OCI-LY7 (cell line): ENCODE data around the gene MGMT. TPM values are rescaled to one million over a fixed set of nuclear protein-coding genes. Genes with fewer than 3 reads are reported as not detected.

Experiments used
- BruUV-seq: library from RNA; stranded (reverse); fragments of 400-500 nt; replicated peaks from 2 replicates; lab custom pipeline; 2021; lab: Mats Ljungman, UMichigan
- CTCF ChIA-PET: fragments of 300-600 bp; sonication (Branson Sonifier 250); formaldehyde crosslinking; loops from one replicate; lab custom pipeline; 2022; ENCODE audit warnings: antibody characterized with exemption; ENCODE audit not compliant: unreplicated experiment; lab: Charles Lee
- POLR2A ChIA-PET: fragments of 300-600 bp; sonication (Branson Sonifier 250); formaldehyde crosslinking; loops from one replicate; lab custom pipeline; 2022; ENCODE audit warnings: antibody characterized with exemption; lab: Charles Lee
- DNase-seq: peaks from one replicate; pipeline ENCODE4 v3.0.0-alpha.2; 2015; ENCODE audit warnings: low spot score
- H2AFZ ChIP-seq: fragments of 200-600 bp; sonication (generic), shearing (Covaris generic); 2 replicates; pipeline ENCODE4 v1.6.1; 2014; ENCODE audit warnings: mild to moderate bottlenecking, antibody characterized with exemption, low read length, moderate library complexity
- H3K27ac ChIP-seq: fragments of 200-600 bp; sonication (generic); 2 replicates; pipeline ENCODE4 v1.5.1; 2014; ENCODE audit warnings: mixed run types, low read depth, mild to moderate bottlenecking, moderate library complexity, low read length, inconsistent platforms; ENCODE audit not compliant: poor library complexity, severe bottlenecking
- H3K36me3 ChIP-seq: fragments of 200-600 bp; sonication (generic); 2 replicates; pipeline ENCODE4 v1.6.1; 2014; ENCODE audit warnings: mild to moderate bottlenecking, antibody characterized with exemption, low read length, moderate library complexity, mixed read lengths; ENCODE audit not compliant: insufficient read depth
- H3K4me1 ChIP-seq: fragments of 200-600 bp; sonication (generic); 2 replicates; pipeline ENCODE4 v1.5.1; 2014; ENCODE audit warnings: mild to moderate bottlenecking, low read length; ENCODE audit not compliant: insufficient read depth, poor library complexity, severe bottlenecking
- H3K4me2 ChIP-seq: fragments of 200-600 bp; sonication (generic); 2 replicates; pipeline ENCODE4 v1.6.1; 2014; ENCODE audit warnings: mild to moderate bottlenecking, low read length
- H3K4me3 ChIP-seq: fragments of 200-600 bp; sonication (generic); 2 replicates; pipeline ENCODE4 v1.5.1; 2014; ENCODE audit warnings: mild to moderate bottlenecking, low read depth, low read length; ENCODE audit not compliant: poor library complexity, severe bottlenecking
- H3K79me2 ChIP-seq: fragments of 200-600 bp; sonication (generic); 2 replicates; pipeline ENCODE4 v1.6.1; 2016; ENCODE audit warnings: low read depth, mild to moderate bottlenecking, low read length, moderate library complexity, mixed read lengths; ENCODE audit not compliant: insufficient read depth
- H3K9me2 ChIP-seq: fragments of 200-600 bp; sonication (generic); 2 replicates; pipeline ENCODE4 v1.6.1; 2016; ENCODE audit warnings: mild to moderate bottlenecking, low read length, mixed read lengths; ENCODE audit not compliant: insufficient read depth
- H3K9me3 ChIP-seq: fragments of 200-600 bp; sonication (generic); 2 replicates; pipeline ENCODE4 v1.6.1; 2014; ENCODE audit warnings: mild to moderate bottlenecking, mixed run types, low read length, mixed read lengths
- H4K20me1 ChIP-seq: fragments of 200-600 bp; sonication (generic); 2 replicates; pipeline ENCODE4 v1.6.1; 2014; ENCODE audit warnings: mild to moderate bottlenecking, antibody characterized with exemption, low read length, moderate library complexity, mixed read lengths; ENCODE audit not compliant: insufficient read depth
- EZH2phosphoT487 ChIP-seq: fragments of 200-600 bp; sonication (generic); IDR thresholded peaks from 2 replicates; pipeline ENCODE4 v1.6.1; 2018; ENCODE audit warnings: low read depth, borderline replicate concordance, mild to moderate bottlenecking, mixed run types, antibody characterized with exemption, low read length, moderate library complexity, mixed read lengths
- intact Hi-C: fragments of 100-400 bp; cut with micrococcal nuclease; formaldehyde crosslinking; loops from one replicate; pipeline ENCODE4 v1.10.0; 2022; ENCODE audit not compliant: unreplicated experiment
- total RNA-seq, 2 experiments: library from RNA; depleted of rRNA in 1 of 2; stranded (reverse); fragments of >200 nt in 1 of 2; shearing (Covaris generic) in 1 of 2; gene quantifications; 2 replicates each; pipeline ENCODE4 v1.2.3, GENCODE V29; 2014 to 2022
- TF ChIP-seq, protein P1 (sequence below): fragments of 200-600 bp; sonication (generic); conservative IDR thresholded peaks from 2 replicates; pipeline ENCODE4 v1.5.1; 2014; ENCODE audit warnings: mild to moderate bottlenecking, antibody characterized with exemption, low read length, moderate library complexity, mixed read lengths

The MGMT gene
- total RNA-seq, 2 experiments from 2014 or later = 19.7 to 25.0 TPM

DNA sequence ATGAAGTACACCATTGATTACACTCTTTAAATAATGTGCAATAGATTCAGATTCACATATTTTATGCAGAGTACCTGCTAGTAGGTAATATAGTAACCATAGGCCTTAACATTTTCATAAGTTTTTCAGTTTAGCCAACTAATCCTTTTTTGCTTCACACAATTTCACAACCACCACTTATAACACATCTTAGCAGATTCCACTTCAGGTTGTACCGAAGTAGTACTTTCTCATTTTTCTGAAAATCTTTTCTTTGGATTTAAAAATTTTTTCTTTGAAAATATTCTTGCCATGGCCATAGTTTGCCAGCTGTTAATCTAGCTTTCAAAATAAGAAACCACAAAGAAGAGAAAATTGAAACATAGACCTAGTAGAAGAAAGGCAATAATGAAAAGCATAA, 203.1 kb downstream of the MGMT start:
- Histone ChIP-seq H2AFZ (no peak overlapping the region), H3K4me3 (no peak overlapping the region), H3K9me2 (no peaks in the 10 kb centered on the region), H3K79me2 (no peaks in the 10 kb centered on the region), H3K9me3 (no peaks in the 10 kb centered on the region), H3K4me1 (no peaks in the 10 kb centered on the region), H3K4me2 (no peak overlapping the region), H3K36me3 (no peaks in the 10 kb centered on the region), H4K20me1 (no peaks in the 10 kb centered on the region), H3K27ac (no peak overlapping the region)
- TF ChIP-seq, protein P1, sequence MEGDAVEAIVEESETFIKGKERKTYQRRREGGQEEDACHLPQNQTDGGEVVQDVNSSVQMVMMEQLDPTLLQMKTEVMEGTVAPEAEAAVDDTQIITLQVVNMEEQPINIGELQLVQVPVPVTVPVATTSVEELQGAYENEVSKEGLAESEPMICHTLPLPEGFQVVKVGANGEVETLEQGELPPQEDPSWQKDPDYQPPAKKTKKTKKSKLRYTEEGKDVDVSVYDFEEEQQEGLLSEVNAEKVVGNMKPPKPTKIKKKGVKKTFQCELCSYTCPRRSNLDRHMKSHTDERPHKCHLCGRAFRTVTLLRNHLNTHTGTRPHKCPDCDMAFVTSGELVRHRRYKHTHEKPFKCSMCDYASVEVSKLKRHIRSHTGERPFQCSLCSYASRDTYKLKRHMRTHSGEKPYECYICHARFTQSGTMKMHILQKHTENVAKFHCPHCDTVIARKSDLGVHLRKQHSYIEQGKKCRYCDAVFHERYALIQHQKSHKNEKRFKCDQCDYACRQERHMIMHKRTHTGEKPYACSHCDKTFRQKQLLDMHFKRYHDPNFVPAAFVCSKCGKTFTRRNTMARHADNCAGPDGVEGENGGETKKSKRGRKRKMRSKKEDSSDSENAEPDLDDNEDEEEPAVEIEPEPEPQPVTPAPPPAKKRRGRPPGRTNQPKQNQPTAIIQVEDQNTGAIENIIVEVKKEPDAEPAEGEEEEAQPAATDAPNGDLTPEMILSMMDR = no peak
- no peak for TF ChIP-seq EZH2phosphoT487
- POLR2A ChIA-PET = interaction anchor here (0.7 kb wide), 2 partner anchors 12 to 636 kb away, joined by 3 to 4 read pairs; no protein-coding TSS in a partner anchor
- no TSS peak for BruUV-seq
- intact Hi-C loops = no loop called here
- no peak for DNase-seq
- CTCF ChIA-PET = no interaction called here

DNA sequence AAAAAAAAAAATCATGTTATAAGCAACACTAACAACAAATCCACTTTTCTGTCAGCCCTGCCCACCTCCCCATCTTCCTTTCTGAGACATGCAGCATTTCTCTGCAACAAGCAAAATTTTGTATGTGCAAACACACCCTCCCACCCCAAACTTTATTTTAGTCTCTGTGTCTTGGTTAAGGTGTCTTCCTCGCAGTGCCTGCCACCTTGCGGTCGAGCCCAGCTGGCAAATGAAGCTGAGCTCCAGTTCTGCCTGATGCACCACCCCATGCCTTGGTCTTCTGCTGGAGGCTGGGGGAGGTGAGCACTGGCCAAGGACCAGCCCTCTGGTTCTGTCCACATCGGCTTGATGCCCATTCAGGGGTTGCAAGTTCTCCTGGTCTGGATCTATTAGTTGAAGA, 206.3 kb downstream of the MGMT start:
- ChIA-PET CTCF (no interaction called here), POLR2A (no interaction called here)
- intact Hi-C loops = no loop called here
- Histone ChIP-seq H3K9me2 (no peaks in the 10 kb centered on the region), H3K4me1 (no peaks in the 10 kb centered on the region), H3K4me2 (no peak overlapping the region), H3K9me3 (no peaks in the 10 kb centered on the region), H4K20me1 (no peaks in the 10 kb centered on the region), H3K36me3 (no peaks in the 10 kb centered on the region), H3K4me3 (no peak overlapping the region), H3K27ac (no peak overlapping the region), H3K79me2 (no peaks in the 10 kb centered on the region), H2AFZ (no peak overlapping the region)
- no TSS peak for BruUV-seq
- DNase-seq = no peak
- TF ChIP-seq, protein P1 = no peak
- TF ChIP-seq EZH2phosphoT487 = no peak

DNA sequence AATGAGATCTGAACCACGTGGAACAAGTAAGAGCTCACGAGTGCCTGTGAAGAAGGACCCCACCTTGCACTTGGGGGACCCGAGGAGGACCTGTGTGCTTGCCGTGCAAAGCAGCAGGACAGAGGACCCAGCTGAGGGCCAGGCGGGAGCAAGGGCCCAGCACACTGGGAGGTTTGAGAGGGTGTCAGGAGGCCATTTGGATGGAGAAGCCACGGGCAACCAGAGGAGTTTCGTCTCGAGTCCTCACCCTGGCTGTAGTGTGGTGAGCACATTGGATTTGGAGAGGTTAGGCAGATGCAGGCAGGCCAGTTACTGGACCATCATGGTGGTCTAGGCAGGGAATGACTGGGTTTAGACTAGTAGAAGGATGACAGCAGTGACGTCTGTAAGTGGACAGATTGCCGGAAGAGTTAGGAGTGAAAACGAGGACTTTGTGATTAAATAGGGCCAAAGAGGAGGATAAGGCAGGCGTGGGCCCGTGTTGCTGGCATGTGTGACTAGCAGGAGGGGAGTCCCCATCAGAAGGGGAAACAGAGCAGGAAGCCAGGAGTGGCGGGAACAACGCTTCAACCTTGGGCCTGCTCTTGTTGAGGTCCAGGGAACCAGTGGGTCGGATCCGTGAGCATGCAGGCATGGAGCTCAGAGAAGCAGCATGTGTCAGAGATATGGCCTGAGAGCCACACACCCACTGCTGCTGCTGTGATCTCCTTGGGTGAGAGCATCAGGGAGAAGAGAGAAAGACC, 208.2 kb downstream of the MGMT start:
- CTCF ChIA-PET = no interaction called here

More for the DNA sequence above, 208.2 kb downstream of the MGMT start:
- BruUV-seq = no TSS peak
- POLR2A ChIA-PET = no interaction called here
- Histone ChIP-seq H3K36me3 (no peaks in the 10 kb centered on the region), H3K27ac (no peak overlapping the region), H3K4me2 (no peak overlapping the region), H3K9me2 (no peaks in the 10 kb centered on the region), H3K4me1 (no peaks in the 10 kb centered on the region), H3K9me3 (no peaks in the 10 kb centered on the region), H2AFZ (no peak overlapping the region), H3K4me3 (no peak overlapping the region), H4K20me1 (no peaks in the 10 kb centered on the region), H3K79me2 (no peaks in the 10 kb centered on the region)
- no peak for TF ChIP-seq EZH2phosphoT487
- TF ChIP-seq, protein P1 = no peak
- intact Hi-C loops = no loop called here
- DNase-seq = no peak
